Keratinocyte (primary cell): ENCODE results near the gene HSP90AA1. TPM values are rescaled to one million over a fixed set of nuclear protein-coding genes. Genes with fewer than 3 reads are reported as not detected.
"Not testable (repeated sequence)": the region's sequence is repeated elsewhere in the genome, so short reads cannot be mapped to it uniquely, and the experiment has no call there.

ENCODE experiments used
- DNase-seq: peaks from one replicate; pipeline ENCODE4 v3.0.0-alpha.2; 2011; ENCODE audit warnings: low read depth, missing footprints, low spot score
- FAIRE-seq: peaks from 2 replicates; lab custom pipeline; 2011; peaks lifted over from hg19 to GRCh38; lab: Jason Lieb, UNC
- H2AFZ ChIP-seq: 2 replicates; pipeline ENCODE4 v1.6.0; 2012; ENCODE audit warnings: low read length, control low read depth, inconsistent platforms; ENCODE audit not compliant: control insufficient read depth
- H3K27ac ChIP-seq: 2 replicates; pipeline ENCODE4 v1.5.1; 2011; ENCODE audit warnings: low read length; ENCODE audit not compliant: control insufficient read depth, insufficient read depth
- H3K27me3 ChIP-seq: 3 replicates; pipeline ENCODE4 v1.6.0; 2011; ENCODE audit warnings: low read length; ENCODE audit not compliant: control insufficient read depth, insufficient read depth; ENCODE audit errors: extremely low read depth
- H3K36me3 ChIP-seq, 2 experiments: 2 replicates in 1 of 2; 3 replicates in 1 of 2; pipeline ENCODE4 v1.5.1; 2011; ENCODE audit warnings: low read length in 2 of 2, mild to moderate bottlenecking in 1 of 2; ENCODE audit not compliant: control insufficient read depth in 2 of 2, insufficient read depth in 2 of 2; ENCODE audit errors: extremely low read depth in 1 of 2
- H3K4me1 ChIP-seq: 3 replicates; pipeline ENCODE4 v1.5.1; 2011; ENCODE audit warnings: low read length; ENCODE audit not compliant: control insufficient read depth, insufficient read depth; ENCODE audit errors: extremely low read depth
- H3K4me2 ChIP-seq: 3 replicates; pipeline ENCODE4 v1.6.0; 2011; ENCODE audit warnings: low read depth, low read length; ENCODE audit not compliant: control insufficient read depth, insufficient read depth; ENCODE audit errors: extremely low read depth
- H3K4me3 ChIP-seq, 3 experiments: fragments of 200-600 bp in 1 of 3; sonication (generic) in 1 of 3; 2 replicates in 2 of 3; 3 replicates in 1 of 3; pipeline ENCODE4 v1.5.1; 2011 to 2016; ENCODE audit warnings: low read length in 3 of 3, mild to moderate bottlenecking in 3 of 3, control low read depth in 2 of 3, inconsistent platforms in 1 of 3, low read depth in 1 of 3, mixed read lengths in 1 of 3, mixed run types in 1 of 3, moderate library complexity in 1 of 3; ENCODE audit not compliant: control insufficient read depth in 2 of 3, insufficient read depth in 2 of 3; ENCODE audit errors: extremely low read depth in 1 of 3
- H3K79me2 ChIP-seq: 2 replicates; pipeline ENCODE4 v1.6.0; 2012; ENCODE audit warnings: low read length; ENCODE audit not compliant: control insufficient read depth, insufficient read depth
- H3K9ac ChIP-seq: 3 replicates; pipeline ENCODE4 v1.6.0; 2011; ENCODE audit warnings: low read length; ENCODE audit not compliant: control insufficient read depth, insufficient read depth; ENCODE audit errors: extremely low read depth
- H3K9me1 ChIP-seq: 3 replicates; pipeline ENCODE4 v1.6.0; 2011; ENCODE audit warnings: low read length; ENCODE audit not compliant: control insufficient read depth, insufficient read depth; ENCODE audit errors: extremely low read depth
- H3K9me3 ChIP-seq: 2 replicates; pipeline ENCODE4 v1.5.1; 2012; ENCODE audit warnings: low read depth, low read length; ENCODE audit not compliant: control insufficient read depth
- H4K20me1 ChIP-seq: 3 replicates; pipeline ENCODE4 v1.6.0; 2011; ENCODE audit warnings: low read length; ENCODE audit not compliant: control insufficient read depth, insufficient read depth; ENCODE audit errors: extremely low read depth
- CTCF ChIP-seq, 3 experiments: IDR thresholded peaks in 1 of 3; conservative IDR thresholded peaks in 1 of 3; optimal IDR thresholded peaks in 1 of 3; 2 replicates in 2 of 3; 3 replicates in 1 of 3; pipeline versions ENCODE3 to v1.5.1; 2011; ENCODE audit warnings: low read length in 3 of 3, mild to moderate bottlenecking in 3 of 3, moderate library complexity in 2 of 3, control low read depth in 1 of 3, inconsistent platforms in 1 of 3; ENCODE audit not compliant: insufficient read depth in 2 of 3; ENCODE audit errors: extremely low read depth in 1 of 3
- EZH2 ChIP-seq: IDR thresholded peaks from one replicate; pipeline ENCODE4 v1.6.1; 2012; ENCODE audit warnings: inconsistent platforms, mild to moderate bottlenecking, low read length, moderate library complexity
- dilution Hi-C: fragments of 300-500 bp; cut with MboI; formaldehyde crosslinking; loops from one replicate; pipeline ENCODE4 v1.7.0; 2020; ENCODE audit warnings: low sequenced_read_pairs; ENCODE audit not compliant: extremely low pct_ligation_motif_present
- polyA plus RNA-seq, 5 experiments: library from polyadenylated mRNA; depleted of rRNA in 3 of 5; stranded (reverse) in 3 of 5; stranded (forward) in 1 of 5; unstranded in 1 of 5; fragments of >200 nt; gene quantifications; 1 replicate in 1 of 5; 2 replicates in 3 of 5; 3 replicates in 1 of 5; pipeline versions ENCODE4 v1.2.1 to v1.2.3, GENCODE V29; 2011 to 2012; ENCODE audit warnings: missing spikeins in 2 of 5, low read depth in 1 of 5, low replicate concordance in 1 of 5

The HSP90AA1 gene
- polyA plus RNA-seq, 1 donor (not counting 4 experiments of a cell fraction or from before 2014, with no cell fraction given) = 898 TPM

GRCh38 chr14:102066041-102066451 lies 20.8 kb downstream of the HSP90AA1 start:
- Histone ChIP-seq H3K27ac (no peak overlapping the region), H3K9me1 (no peaks in the 10 kb centered on the region), H2AFZ (no peak overlapping the region), H3K4me2 (no peak overlapping the region), H3K9me3 (no peaks in the 10 kb centered on the region), H3K9ac (no peak overlapping the region), H3K4me3 (no peak overlapping the region), H3K79me2 (no peaks in the 10 kb centered on the region), H4K20me1 (no peaks in the 10 kb centered on the region), H3K27me3 (no peaks in the 10 kb centered on the region), H3K36me3 (no peaks in the 10 kb centered on the region), H3K4me1 (peaks cover 7% of the 10 kb centered on the region)
- FAIRE-seq (no peak), DNase-seq (no peak)
- dilution Hi-C loops = no loop called here
- TF ChIP-seq EZH2 = no peak
- no peak for TF ChIP-seq CTCF (optimal IDR thresholded peaks at IDR 0.05 in 1 of 3, IDR thresholded peaks at IDR 0.05 in 1 of 3, conservative IDR thresholded peaks at IDR 0.05 in 1 of 3; ENCODE audit: extremely low read depth in 1 of 3, insufficient read depth in 2 of 3, low read length in 3 of 3)

DNA sequence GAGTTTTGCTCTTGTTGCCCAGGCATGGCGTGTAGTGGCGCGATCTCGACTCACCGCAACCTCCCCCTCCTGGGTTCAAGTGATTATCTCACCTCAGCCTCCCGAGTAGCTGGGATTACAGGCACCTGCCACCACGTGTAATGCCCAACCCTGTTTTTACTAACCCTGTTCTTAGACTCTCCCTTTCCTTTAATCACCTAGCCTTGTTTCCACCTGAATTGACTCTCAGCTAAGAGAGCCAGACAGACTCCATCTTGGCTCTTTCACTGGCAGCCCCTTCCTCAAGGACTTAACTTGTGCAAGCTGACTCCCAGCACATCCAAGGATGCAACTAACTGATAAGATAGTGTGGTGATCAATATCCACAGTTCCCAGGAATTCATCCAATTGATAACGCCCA lies 22.3 kb downstream of the HSP90AA1 start:
- H3K4me2 ChIP-seq, DNase-seq, H3K4me3 ChIP-seq, H3K4me1 ChIP-seq, H2AFZ ChIP-seq, H3K27me3 ChIP-seq, dilution Hi-C loops, H3K27ac ChIP-seq, H3K9me1 ChIP-seq, H3K79me2 ChIP-seq, FAIRE-seq, H3K36me3 ChIP-seq, H4K20me1 ChIP-seq, H3K9ac ChIP-seq, H3K9me3 ChIP-seq: not testable (repeated sequence)

DNA sequence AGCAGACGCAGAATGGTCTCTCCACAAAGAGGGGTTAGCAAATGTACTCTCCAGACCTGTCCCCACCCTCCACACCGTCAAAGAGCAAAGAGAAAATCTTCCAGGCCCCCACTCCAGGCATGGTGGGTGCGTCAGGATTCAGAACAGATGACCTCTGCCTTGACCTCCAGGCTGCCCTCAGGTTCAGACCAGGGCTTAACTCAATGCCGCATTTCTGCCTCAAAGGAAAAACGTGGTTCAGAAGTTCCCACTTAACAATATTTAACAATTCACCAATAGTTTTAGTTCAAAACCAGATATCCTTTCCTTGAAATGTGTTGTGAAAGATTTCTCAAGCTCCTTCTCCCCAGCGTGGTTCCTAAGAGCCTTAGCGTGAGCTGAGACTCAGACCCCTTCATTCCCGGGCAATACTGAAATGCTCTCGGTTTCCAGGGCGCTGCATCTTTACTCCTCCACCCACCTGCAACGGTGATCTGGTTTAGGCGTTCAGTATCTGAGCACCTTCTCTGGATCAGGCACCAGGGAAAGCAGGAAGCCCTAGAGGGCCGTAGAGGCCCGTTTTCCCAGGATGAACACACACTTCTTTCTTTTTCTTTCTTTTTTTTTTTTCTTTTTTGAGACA lies 22.9 kb downstream of the HSP90AA1 start:
- no peak overlapping the region for H2AFZ ChIP-seq
- H3K27me3 ChIP-seq = no peaks in the 10 kb centered on the region
- H3K4me2 ChIP-seq = no peak overlapping the region
- H3K79me2 ChIP-seq = no peaks in the 10 kb centered on the region
- no peaks in the 10 kb centered on the region for H3K9me1 ChIP-seq
- TF ChIP-seq EZH2 (no peak), CTCF (optimal IDR thresholded peaks at IDR 0.05 in 1 of 3, IDR thresholded peaks at IDR 0.05 in 1 of 3, conservative IDR thresholded peaks at IDR 0.05 in 1 of 3; ENCODE audit: extremely low read depth in 1 of 3, insufficient read depth in 2 of 3, low read length in 3 of 3) (no peak)
- H3K9ac ChIP-seq = no peak overlapping the region
- FAIRE-seq = no peak
- H4K20me1 ChIP-seq = no peaks in the 10 kb centered on the region
- H3K36me3 ChIP-seq = no peaks in the 10 kb centered on the region
- H3K9me3 ChIP-seq = no peaks in the 10 kb centered on the region
- no peak overlapping the region for H3K4me3 ChIP-seq
- dilution Hi-C loops = no loop called here
- H3K4me1 ChIP-seq = peaks cover 5% of the 10 kb centered on the region
- no peak overlapping the region for H3K27ac ChIP-seq
- DNase-seq = no peak
